MM.1S (cell line): ENCODE measurements around the gene MYO16.

Experiments
- DNase-seq: peaks from one replicate; pipeline ENCODE4 v3.0.0-alpha.2; 2015
- H2AFZ ChIP-seq: fragments of 300-600 bp; sonication (generic); 2 replicates; pipeline ENCODE4 v1.6.0; 2016; ENCODE audit warnings: antibody characterized with exemption, low read length
- H3F3A ChIP-seq: fragments of 300-600 bp; sonication (generic); 2 replicates; pipeline ENCODE4 v1.6.1; 2016; ENCODE audit warnings: mild to moderate bottlenecking, antibody characterized with exemption, low read length, moderate library complexity, mixed read lengths; ENCODE audit not compliant: insufficient read depth
- H3K27ac ChIP-seq: fragments of 300-600 bp; sonication (generic); 2 replicates; pipeline ENCODE4 v1.5.1; 2016; ENCODE audit warnings: mild to moderate bottlenecking, low read length
- H3K27me3 ChIP-seq: fragments of 300-600 bp; sonication (generic); replicated peaks from 2 replicates; pipeline ENCODE4 v1.6.0; 2016; ENCODE audit warnings: low read length; ENCODE audit not compliant: insufficient read depth
- H3K36me3 ChIP-seq: fragments of 300-600 bp; sonication (generic); replicated peaks from 2 replicates; pipeline ENCODE4 v1.6.1; 2016; ENCODE audit warnings: mild to moderate bottlenecking, low read length, mixed read lengths; ENCODE audit not compliant: insufficient read depth
- H3K4me1 ChIP-seq: fragments of 300-600 bp; sonication (generic); 2 replicates; pipeline ENCODE4 v1.6.1; 2016; ENCODE audit warnings: low read length, mixed read lengths
- H3K4me2 ChIP-seq: fragments of 300-600 bp; sonication (generic); 2 replicates; pipeline ENCODE4 v1.6.0; 2016; ENCODE audit warnings: low read depth, low read length
- H3K4me3 ChIP-seq: fragments of 300-600 bp; sonication (generic); 2 replicates; pipeline ENCODE4 v1.5.1; 2016; ENCODE audit warnings: low read length, mixed read lengths
- H3K79me2 ChIP-seq: fragments of 300-600 bp; sonication (generic); 2 replicates; pipeline ENCODE4 v1.6.1; 2016; ENCODE audit warnings: mixed run types, low read length, mixed read lengths
- H3K9ac ChIP-seq: fragments of 300-600 bp; sonication (generic); 2 replicates; pipeline ENCODE4 v1.6.1; 2016; ENCODE audit warnings: low read length, mixed read lengths
- H3K9me2 ChIP-seq: fragments of 300-600 bp; sonication (generic); replicated peaks from 2 replicates; pipeline ENCODE4 v1.6.1; 2016; ENCODE audit warnings: mild to moderate bottlenecking, low read length, mixed read lengths; ENCODE audit not compliant: insufficient read depth
- H3K9me3 ChIP-seq: fragments of 300-600 bp; sonication (generic); replicated peaks from 2 replicates; pipeline ENCODE4 v1.6.1; 2016; ENCODE audit warnings: mild to moderate bottlenecking, low read length, mixed read lengths; ENCODE audit not compliant: insufficient read depth
- H4K20me1 ChIP-seq: fragments of 300-600 bp; sonication (generic); 2 replicates; pipeline ENCODE4 v1.6.1; 2016; ENCODE audit warnings: mild to moderate bottlenecking, low read length, moderate library complexity, mixed read lengths; ENCODE audit not compliant: insufficient read depth
- CTCF ChIP-seq: fragments of 300-600 bp; sonication (generic); IDR thresholded peaks from 2 replicates; pipeline ENCODE4 v1.5.1; 2016; ENCODE audit warnings: antibody characterized with exemption, low read length, mixed read lengths
- EZH2 ChIP-seq: fragments of 300-600 bp; sonication (generic); optimal IDR thresholded peaks from 2 replicates; pipeline ENCODE3; 2017; ENCODE audit warnings: low read depth, mild to moderate bottlenecking, antibody characterized with exemption, low read length, mixed read lengths
- EZH2phosphoT487 ChIP-seq: fragments of 300-600 bp; sonication (generic); IDR thresholded peaks from 2 replicates; pipeline ENCODE4 v1.6.1; 2018; ENCODE audit warnings: antibody characterized with exemption, low read length

Gene MYO16

GRCh38 chr13:108786456-108787200, 157.2 kb downstream of the MYO16 start:
- no peak overlapping the region for H2AFZ ChIP-seq
- no peak overlapping the region for H3K4me2 ChIP-seq
- no peak overlapping the region for H3K4me3 ChIP-seq

GRCh38 chr13:108787700-108788414, 158.4 kb downstream of the MYO16 start:
- no peaks in the 10 kb centered on the region for H3K36me3 ChIP-seq
- H3K4me3 ChIP-seq: no peak overlapping the region
- no peak overlapping the region for H3K9ac ChIP-seq
- H3F3A ChIP-seq: no peaks in the 10 kb centered on the region
- H3K79me2 ChIP-seq: no peaks in the 10 kb centered on the region
- H2AFZ ChIP-seq: no peak overlapping the region
- no peaks in the 10 kb centered on the region for H4K20me1 ChIP-seq
- no peaks in the 10 kb centered on the region for H3K9me2 ChIP-seq
- no peak overlapping the region for H3K4me2 ChIP-seq
- no peaks in the 10 kb centered on the region for H3K4me1 ChIP-seq
- no peak for DNase-seq
- TF ChIP-seq EZH2phosphoT487 (no peak), CTCF (no peak), EZH2 (no peak)
- H3K9me3 ChIP-seq: no peaks in the 10 kb centered on the region
- H3K27me3 ChIP-seq: no peaks in the 10 kb centered on the region
- no peak overlapping the region for H3K27ac ChIP-seq

More at GRCh38 chr13:108786456-108787200, 157.2 kb downstream of the MYO16 start:
- DNase-seq: no peak
- TF ChIP-seq EZH2phosphoT487 (no peak), CTCF (no peak), EZH2 (no peak)
- Histone ChIP-seq H3K27me3 (no peaks in the 10 kb centered on the region), H3K9ac (no peak overlapping the region), H4K20me1 (no peaks in the 10 kb centered on the region), H3K4me1 (no peaks in the 10 kb centered on the region), H3K27ac (no peak overlapping the region), H3K9me2 (no peaks in the 10 kb centered on the region), H3K36me3 (no peaks in the 10 kb centered on the region), H3K79me2 (no peaks in the 10 kb centered on the region), H3K9me3 (no peaks in the 10 kb centered on the region), H3F3A (no peaks in the 10 kb centered on the region)

GRCh38 chr13:108789476-108789875, 160.1 kb downstream of the MYO16 start:
- Histone ChIP-seq H3K27me3 (no peaks in the 10 kb centered on the region), H4K20me1 (no peaks in the 10 kb centered on the region), H3K4me1 (no peaks in the 10 kb centered on the region), H2AFZ (no peak overlapping the region), H3K9me3 (no peaks in the 10 kb centered on the region), H3K9me2 (no peaks in the 10 kb centered on the region), H3F3A (no peaks in the 10 kb centered on the region), H3K4me3 (no peak overlapping the region), H3K36me3 (no peaks in the 10 kb centered on the region), H3K9ac (no peak overlapping the region), H3K27ac (no peak overlapping the region), H3K4me2 (no peak overlapping the region), H3K79me2 (no peaks in the 10 kb centered on the region)
- TF ChIP-seq CTCF: no peak
- TF ChIP-seq EZH2: no peak
- no peak for DNase-seq
